Adrenal gland (tissue), 5 donors: Measurements from ENCODE around the gene PPIA.

Experiments used
- CTCF ChIP-seq, 6 experiments: fragments of 450-650 bp in 4 of 6; fragments of 200-600 bp in 2 of 6; sonication (generic) in 1 of 6; IDR thresholded peaks; 1 replicate in 5 of 6; 2 replicates in 1 of 6; pipeline versions ENCODE4 v1.5.1 to v1.8.0; 2016 to 2021; ENCODE audit warnings: antibody characterized with exemption in 6 of 6, mild to moderate bottlenecking in 2 of 6, moderate library complexity in 1 of 6
- POLR2A ChIP-seq, 2 donors: fragments of 450-650 bp; IDR thresholded peaks; one replicate each; pipeline ENCODE4 v1.6.1; 2017; ENCODE audit warnings: antibody characterized with exemption in 2 of 2, mild to moderate bottlenecking in 2 of 2, moderate library complexity in 1 of 2
- donor health status: DM: no; HTN: no; CAD: no.

DNA sequence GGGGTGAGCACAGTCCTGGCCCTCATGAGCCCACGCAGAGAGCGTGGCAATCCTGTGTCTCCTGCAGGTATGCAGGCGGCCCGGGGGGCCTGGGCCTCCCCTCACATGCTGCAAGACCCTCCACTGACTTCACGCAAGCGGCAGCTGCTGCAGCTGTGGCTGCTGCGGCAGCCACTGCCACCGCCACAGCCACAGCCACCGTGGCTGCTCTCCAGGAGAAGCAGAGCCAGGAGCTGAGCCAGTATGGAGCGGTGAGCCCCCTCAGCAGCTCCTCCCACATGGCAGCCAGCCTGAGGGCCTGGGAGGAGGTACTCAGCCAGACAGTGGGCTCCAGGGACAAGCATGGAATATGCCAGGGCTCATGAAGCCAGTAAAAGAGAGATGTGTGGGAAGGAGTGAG is 39.2 kb upstream of the PPIA start:
- TF ChIP-seq CTCF (IDR thresholded peaks at IDR 0.05) (no peak), POLR2A (IDR thresholded peaks at IDR 0.05) (no peak)
